Measurements from ENCODE around the gene RMND1.
"Not testable (repeated sequence)": the region's sequence is repeated elsewhere in the genome, so short reads cannot be mapped to it uniquely, and the experiment has no call there.

Gene RMND1

DNA sequence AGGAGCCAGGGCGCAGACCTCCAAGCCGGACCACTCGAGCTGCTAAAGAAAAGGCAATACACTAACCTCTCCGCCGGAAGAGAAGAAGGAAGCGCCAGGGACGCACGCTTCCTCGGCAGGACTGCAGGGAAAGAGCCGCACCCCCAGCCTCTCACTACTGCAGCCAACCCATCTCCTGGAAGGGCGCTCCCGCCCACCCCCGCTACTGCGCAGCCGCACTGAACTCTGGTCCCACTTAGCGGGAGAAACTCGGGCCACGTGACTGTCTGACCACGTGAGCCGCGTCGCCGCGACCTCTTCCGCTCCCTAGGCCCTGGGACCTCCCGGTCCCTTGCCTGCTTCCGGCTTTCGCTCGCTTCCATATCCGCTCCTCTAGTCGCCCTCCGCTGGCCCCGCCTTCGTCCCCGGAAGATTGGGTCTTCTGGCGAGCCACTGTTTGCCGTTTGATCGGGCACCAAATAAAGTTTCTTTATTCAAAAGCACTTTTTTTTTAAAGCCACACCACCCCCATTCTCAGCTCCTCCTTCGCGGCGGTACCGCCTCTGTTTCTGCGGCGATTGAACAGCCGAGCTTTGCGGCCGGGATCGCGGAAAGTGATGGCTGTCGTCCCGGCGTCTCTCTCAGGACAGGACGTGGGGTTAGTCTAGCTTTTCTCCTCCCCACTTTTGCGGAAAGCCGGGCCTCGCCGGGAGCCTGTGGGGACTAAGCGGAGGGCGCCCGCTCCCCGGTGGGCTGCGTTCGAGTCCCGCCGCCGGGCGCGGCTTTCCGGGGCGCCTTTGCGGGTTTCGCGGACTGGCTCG, at the start of gene RMND1:
TSS of gene RMND1 (minus strand) at position 177 of the 800 bp plus-strand sequence. CDS start 6,315 bp downstream, outside the sequence.
- peak; percentile 100 for DNase-seq

- no peak for DNase-seq
Observed at GRCh38 chr6:151499551-151499950, 47.6 kb upstream of the RMND1 start.

GRCh38 chr6:151498327-151498726, 46.4 kb upstream of the RMND1 start:
- DNase-seq = peak; percentile 94

DNA sequence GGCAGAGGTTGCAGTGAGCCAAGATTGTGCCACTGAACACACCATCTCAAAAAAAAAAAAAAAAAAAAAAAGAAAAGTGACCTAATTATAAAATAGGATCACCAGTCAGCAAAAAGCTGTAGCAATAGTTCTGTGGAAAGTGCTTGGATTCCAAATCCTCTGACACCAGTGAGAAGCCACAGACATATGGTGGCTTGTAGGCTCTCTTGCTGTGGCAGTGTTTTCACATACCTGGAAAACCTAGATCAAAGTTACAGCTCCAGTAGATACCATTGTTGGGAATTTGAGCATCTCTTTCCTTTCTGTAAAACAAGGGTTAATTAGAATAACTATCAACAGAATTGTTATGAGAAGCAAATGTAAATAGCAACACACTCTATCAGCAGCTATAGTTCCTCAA, 46.0 kb upstream of the RMND1 start:
- peak; percentile 85 for DNase-seq

DNA sequence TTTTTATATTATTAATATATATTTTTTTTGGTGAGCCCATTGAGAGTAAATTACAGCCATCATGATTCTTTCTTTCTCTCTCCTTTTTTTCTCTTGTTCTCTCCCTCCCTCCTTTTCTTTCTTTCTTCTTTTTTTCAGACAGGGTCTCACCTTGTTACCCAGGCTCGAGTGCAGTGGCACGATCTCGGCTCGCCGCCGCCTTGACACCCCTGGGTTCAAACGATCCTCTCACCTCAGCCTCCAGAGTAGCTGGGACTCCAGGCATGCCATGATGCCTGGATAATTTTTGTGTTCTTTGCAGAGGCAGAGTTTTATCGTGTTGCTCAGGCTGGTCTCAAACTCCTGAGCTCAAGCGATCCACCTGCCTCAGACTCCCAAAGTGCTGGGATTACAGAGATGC, 43.5 kb upstream of the RMND1 start:
- DNase-seq = no peak

DNA sequence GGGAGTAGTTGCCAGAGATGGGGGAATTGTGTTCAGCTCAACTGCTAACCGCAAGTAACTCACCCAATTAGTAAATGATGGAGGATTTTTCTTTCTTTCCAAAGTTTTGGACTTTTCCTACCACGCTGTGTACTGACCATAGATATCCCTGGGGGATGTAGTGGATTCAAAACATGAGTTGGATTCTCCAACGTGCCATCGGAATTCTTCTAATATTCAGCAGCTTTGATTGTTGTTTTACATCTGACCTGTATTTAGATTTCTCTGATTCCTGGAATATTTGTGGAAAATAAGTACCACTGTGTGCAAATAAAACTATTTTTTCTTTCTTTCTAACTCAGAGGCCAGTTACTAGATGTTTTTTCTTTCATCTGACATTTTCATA, 43.0 kb upstream of the RMND1 start:
- no peak for DNase-seq

DNA sequence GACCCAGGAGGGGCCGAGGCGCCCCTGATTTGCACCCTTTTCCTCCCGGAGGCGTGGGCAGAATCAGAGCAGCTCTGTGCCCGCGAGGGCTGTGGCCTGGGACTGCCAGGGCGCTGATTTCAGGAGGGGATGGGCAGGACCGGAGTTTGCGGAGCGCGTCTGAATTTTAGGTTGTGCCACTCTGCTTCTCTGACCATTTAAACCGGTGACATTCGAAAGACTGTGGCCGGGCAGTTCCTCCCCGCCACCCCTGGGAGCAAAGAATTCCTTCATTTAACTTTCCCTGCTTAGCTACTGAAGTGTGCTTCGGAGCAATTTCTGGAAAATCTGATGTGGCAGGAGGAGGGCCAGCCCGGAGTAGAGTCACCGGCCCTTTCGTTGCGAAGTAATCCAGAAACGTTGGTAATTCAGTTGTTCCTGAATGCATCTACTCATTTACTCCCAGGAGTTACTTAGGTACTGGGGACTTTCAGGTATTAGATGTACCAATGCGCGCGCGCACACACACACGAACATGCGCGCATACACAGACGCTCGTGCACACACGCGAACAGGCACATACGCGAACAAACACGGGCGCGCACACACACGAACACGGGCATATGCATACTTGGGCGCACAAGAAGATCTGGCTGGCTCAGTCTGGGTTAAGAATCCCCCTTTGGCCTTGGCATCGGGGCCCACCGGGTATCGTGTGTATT, 42.5 kb upstream of the RMND1 start:
- peak; percentile 49 for DNase-seq

- DNase-seq = peak; percentile 39
Observed at GRCh38 chr6:151493804-151494234, 41.9 kb upstream of the RMND1 start, which contains the start of gene CCDC170. Gene CCDC170, plus strand, starts transcription at chr6:151494017. Its CDS starts 112 bp downstream, at chr6:151494129.

DNA sequence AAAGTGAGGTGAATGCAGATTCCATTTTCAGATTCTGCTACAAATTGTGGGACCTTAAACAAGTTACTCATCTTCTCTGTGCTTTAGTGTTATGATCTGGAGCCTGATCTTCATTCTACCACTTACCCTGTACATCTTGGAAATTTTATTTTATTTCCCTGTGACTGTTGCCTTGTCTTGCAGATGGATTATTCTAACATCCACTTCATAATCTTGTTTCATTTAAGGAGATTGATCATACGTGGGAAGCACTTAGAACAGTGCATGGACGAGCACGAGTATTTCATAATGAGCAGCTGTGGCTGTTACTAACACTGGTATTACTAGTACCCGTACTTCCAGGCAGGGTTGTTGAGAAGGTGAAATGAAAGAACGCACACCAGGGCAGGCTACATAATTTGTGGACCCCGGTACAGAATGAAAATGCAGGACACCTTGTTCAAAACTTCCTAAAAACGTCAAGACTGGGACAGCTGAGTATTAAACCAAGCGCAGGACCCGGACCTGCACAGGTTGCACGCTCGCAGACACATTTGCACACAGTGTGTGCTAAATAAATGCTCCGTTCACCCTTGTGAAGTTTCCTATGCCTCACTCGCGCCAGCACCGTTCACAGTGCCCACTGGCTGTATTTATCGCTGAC, 41.4 kb upstream of the RMND1 start:
- DNase-seq = peak; percentile 30

DNA sequence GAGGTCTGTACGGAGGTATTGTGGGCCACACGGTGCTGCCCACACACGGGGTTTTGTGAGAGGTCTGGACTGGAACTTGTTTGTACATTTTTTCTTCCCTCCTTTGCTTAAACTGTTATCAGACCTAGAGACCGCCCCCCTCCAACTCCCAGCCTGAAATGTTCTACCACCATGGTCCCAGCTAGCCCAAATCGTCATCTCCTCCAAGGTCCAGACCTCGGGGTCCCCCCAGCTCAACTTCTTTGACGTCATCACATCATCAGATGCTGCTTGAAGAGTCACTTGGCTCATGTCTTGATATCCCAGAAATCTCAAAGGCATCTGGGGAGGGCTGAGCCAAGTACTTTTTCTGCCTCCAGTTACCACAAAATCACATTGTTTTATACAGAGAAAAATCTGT, 39.1 kb upstream of the RMND1 start:
- DNase-seq = no peak

DNA sequence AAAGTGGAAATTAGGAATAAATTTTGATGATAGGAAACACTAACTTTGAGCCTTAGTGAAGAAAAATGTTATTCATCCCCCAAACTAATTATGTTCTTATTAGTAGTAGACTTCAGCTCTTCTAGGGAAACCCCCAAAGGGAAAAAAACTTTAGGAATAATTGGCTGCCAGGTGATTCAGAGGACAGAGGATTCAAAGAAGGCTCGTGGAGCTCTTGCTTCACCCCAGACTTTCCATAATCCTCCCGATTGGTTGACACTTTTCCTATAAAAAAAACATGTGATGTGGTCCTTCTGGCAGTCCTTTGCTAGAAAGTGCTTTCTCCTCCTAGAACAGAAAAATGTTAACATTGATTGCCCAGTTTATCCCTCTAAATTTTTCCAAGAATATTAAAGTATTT, 36.3 kb upstream of the RMND1 start:
- no peak for DNase-seq

GRCh38 chr6:151483994-151484393, 32.1 kb upstream of the RMND1 start:
- no peak for DNase-seq

GRCh38 chr6:151482290-151482689, 30.4 kb upstream of the RMND1 start:
- peak; percentile 54 for DNase-seq

- peak; percentile 65 for DNase-seq
Observed at GRCh38 chr6:151481786-151482185, 29.9 kb upstream of the RMND1 start.

GRCh38 chr6:151478670-151479069, 26.7 kb upstream of the RMND1 start:
- DNase-seq = no peak

DNA sequence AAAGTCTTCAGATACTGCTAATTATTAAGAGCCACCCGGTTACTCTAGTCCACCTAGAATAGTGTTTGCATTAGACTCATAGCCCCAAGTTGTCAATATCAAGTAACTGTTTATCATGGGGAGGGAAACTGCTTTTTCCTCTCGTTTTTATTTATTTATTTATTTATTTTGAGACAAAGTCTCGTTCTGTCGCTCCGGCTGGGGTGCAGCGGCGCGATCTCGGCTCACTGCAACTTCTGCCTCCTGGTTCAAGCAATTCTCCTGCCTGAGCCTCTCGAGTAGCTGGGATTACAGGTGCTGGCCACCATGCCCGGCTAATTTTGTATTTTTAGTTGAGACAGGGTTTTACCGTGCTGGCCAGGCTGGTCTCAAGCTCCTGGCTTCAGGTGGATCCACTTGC, 25.8 kb upstream of the RMND1 start:
- DNase-seq = no peak

DNA sequence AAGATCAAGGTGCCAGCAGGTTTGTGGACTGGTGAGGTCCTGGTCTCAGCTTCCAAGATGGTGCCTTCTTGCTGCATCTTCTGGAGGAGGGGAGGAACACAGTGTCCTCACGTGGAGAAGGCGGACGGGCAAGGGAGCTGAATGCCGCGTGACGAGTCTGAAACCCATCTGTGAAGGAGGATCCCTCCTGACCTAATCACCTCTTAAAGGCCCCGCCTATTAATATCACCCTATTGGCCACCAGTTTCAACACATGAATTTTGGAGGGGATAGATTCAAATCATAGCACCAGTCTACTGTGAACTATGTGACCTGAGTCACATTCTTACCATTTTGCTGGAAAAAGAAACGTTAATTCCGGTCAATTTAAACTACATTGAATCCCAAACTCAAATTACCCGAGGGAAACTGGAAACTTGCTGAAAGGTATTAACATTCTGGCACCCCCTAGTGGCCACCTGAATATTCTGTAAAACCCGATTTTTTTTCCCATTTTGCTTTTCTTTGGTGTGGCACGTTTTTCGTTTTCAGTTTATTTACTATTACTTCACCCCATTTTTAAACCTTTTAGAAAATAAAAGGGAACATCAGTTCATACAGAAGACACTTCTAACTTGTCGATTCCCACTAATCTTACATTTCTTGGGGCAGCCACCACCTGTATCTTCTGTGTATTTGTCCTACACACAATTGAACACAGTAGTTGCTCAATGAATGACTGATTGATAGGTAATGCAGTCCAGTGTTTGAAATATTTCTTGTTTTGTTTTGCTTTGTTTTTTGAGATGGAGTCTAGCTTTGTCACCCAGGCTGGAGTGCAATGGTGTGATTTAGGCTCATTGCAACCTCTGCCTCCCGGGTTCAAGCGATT, 24.0 kb upstream of the RMND1 start:
- DNase-seq = peak; percentile 30

- DNase-seq = no peak
Observed at GRCh38 chr6:151464702-151465101, 12.8 kb upstream of the RMND1 start.

GRCh38 chr6:151461673-151462072, 9.7 kb upstream of the RMND1 start:
- DNase-seq = peak; percentile 48

DNA sequence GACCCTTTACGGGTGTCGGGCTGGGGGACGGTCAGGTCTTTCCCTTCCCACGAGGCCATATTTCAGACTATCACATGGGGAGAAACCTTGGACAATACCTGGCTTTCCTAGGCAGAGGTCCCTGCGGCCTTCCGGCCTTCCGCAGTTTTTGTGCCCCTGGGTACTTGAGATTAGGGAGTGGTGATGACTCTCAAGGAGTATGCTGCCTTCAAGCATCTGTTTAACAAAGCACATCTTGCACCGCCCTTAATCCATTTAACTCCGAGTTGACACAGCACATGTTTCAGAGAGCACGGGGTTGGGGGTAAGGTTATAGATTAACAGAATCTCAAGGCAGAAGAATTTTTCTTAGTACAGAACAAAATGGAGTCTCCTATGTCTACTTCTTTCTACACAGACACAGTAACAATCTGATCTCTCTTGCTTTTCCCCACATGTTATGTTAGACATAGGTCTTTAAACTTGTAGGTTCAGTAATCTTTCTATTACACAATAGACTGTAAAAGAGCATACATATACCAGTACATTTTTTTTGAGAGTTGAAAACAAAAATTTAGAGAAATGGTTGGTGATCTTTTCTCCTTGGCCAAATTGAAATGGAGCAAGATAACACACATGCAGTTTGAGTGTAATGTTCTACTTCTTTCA, 3.9 kb upstream of the RMND1 start:
- DNase-seq = not testable (repeated sequence)

GRCh38 chr6:151452750-151453427, 963 bp upstream of the RMND1 start:
- DNase-seq = no peak
